GM12892 (cell line): Measurements from ENCODE around the gene STRC.
"Not testable (repeated sequence)": the region's sequence is repeated elsewhere in the genome, so short reads cannot be mapped to it uniquely, and the experiment has no call there.

ENCODE experiments used
- POLR2A ChIP-seq: IDR thresholded peaks from 2 replicates; pipeline ENCODE4 v1.6.1; 2011; ENCODE audit warnings: low read depth, low read length, control low read depth
- POLR2AphosphoS5 ChIP-seq: IDR thresholded peaks from 2 replicates; pipeline ENCODE4 v1.6.1; 2011; ENCODE audit warnings: low read depth, low read length, control low read depth

DNA sequence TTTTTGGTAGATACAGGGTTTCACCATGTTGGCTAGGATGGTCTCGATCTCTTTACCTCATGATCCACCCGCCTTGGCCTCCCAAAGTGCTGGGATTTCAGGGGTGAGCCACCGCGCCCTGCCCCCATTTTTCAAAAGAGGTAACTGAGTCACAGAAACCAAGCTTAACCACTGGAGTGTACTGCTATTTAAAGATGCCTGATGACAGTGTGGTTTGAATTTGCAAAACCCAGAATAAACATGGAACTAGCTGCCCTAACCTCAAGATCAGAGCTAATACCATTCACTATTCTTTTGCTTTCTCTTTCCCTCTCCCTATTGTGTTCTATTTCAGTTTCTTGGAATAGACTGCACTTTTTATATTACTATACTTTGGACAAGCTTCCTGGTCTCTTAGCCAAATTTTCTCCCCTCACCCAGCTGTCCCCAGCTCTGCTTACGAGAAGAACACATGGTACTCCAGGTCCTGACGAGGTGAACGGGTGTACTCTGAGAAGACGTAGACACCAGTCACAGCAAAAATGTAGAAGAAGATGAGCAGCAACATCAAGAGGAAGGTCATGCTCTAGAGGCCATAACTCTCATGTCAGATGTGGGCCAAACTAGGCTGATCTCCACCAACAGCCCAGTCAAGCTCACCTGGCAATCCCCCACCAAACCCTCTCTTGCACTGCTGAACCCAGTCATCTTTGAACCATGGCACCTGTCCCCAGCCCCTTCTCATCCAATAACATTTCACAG is 20.0 kb upstream of the STRC start:
- not testable (repeated sequence) for TF ChIP-seq POLR2A, POLR2AphosphoS5
